Cortex of kidney (tissue), 1 donor: ENCODE data around the gene DHFR.

Source experiments
- DNase-seq: peaks from one replicate; lab custom pipeline; 2025; lab: John Stamatoyannopoulos, UW

DHFR gene

GRCh38 chr5:80655231-80655774, 520 bp upstream of the DHFR start:
- no peak for DNase-seq

GRCh38 chr5:80654054-80654390, 761 bp downstream of the DHFR start:
- no peak for DNase-seq

GRCh38 chr5:80653502-80653901, 1.3 kb downstream of the DHFR start:
- DNase-seq: no peak

- no peak for DNase-seq
These were observed 7.9 kb downstream of the DHFR start for GRCh38 chr5:80646926-80647325.

- DNase-seq: no peak
These were observed 9.9 kb downstream of the DHFR start for GRCh38 chr5:80644900-80645299.

- DNase-seq: no peak
These were observed 13.4 kb downstream of the DHFR start for GRCh38 chr5:80641353-80641752.

- DNase-seq: no peak
These were observed 20.6 kb downstream of the DHFR start for GRCh38 chr5:80634193-80634592.

GRCh38 chr5:80632700-80633099, 22.1 kb downstream of the DHFR start:
- no peak for DNase-seq

GRCh38 chr5:80631278-80632259, 23.2 kb downstream of the DHFR start:
- no peak for DNase-seq

GRCh38 chr5:80629281-80629680, 25.5 kb downstream of the DHFR start:
- no peak for DNase-seq

- no peak for DNase-seq
These were observed 29.6 kb downstream of the DHFR start for GRCh38 chr5:80625230-80625629.

- DNase-seq: no peak
These were observed 30.8 kb downstream of the DHFR start for GRCh38 chr5:80623999-80624398.

- DNase-seq: no peak
These were observed 32.0 kb downstream of the DHFR start for GRCh38 chr5:80622756-80623155.

- no peak for DNase-seq
These were observed 34.6 kb downstream of the DHFR start for GRCh38 chr5:80620211-80620610.

GRCh38 chr5:80619086-80619485, 35.7 kb downstream of the DHFR start:
- DNase-seq: no peak

- no peak for DNase-seq
These were observed 36.3 kb downstream of the DHFR start for GRCh38 chr5:80618438-80618837.

- DNase-seq: no peak
These were observed 39.4 kb downstream of the DHFR start for GRCh38 chr5:80615266-80615914.

GRCh38 chr5:80609692-80610091, 45.1 kb downstream of the DHFR start:
- DNase-seq: no peak

GRCh38 chr5:80608731-80609130, 46.1 kb downstream of the DHFR start:
- no peak for DNase-seq

- no peak for DNase-seq
These were observed 47.0 kb downstream of the DHFR start for GRCh38 chr5:80607832-80608231.

GRCh38 chr5:80607343-80607742, 47.4 kb downstream of the DHFR start:
- no peak for DNase-seq

- no peak for DNase-seq
These were observed 53.7 kb downstream of the DHFR start for GRCh38 chr5:80600943-80601693.
